Measurements from ENCODE around the gene ETS2. TPM values are rescaled to one million over a fixed set of nuclear protein-coding genes. Genes with fewer than 3 reads are reported as not detected.

ETS2 gene
- total and polyA plus RNA-seq, 2 of the 8 experiments (the other 6 are each of a cell fraction or from before 2014, with no cell fraction given), result 11.0 to 45.1 TPM

- Histone ChIP-seq H3K4me3 (ENCODE audit: extremely low read depth in 1 of 4, insufficient read depth in 2 of 4, low read depth in 3 of 4, low read length in 4 of 4) (no peak overlapping the region), H3K9me3 (ENCODE audit: insufficient read depth in 2 of 2, low read depth in 1 of 2, low read length in 1 of 2) (no peaks in the 10 kb centered on the region), H2BK20ac (ENCODE audit: low read length) (no peak overlapping the region), H3K18ac (ENCODE audit: extremely low read depth, low read length) (no peak overlapping the region), H4K5ac (ENCODE audit: insufficient read length, low read depth, low read length) (no peak overlapping the region), H2AK5ac (ENCODE audit: low read depth, low read length) (no peak overlapping the region), H4K8ac (ENCODE audit: extremely low read depth, insufficient read depth, low read length) (no peak overlapping the region), H3K9ac (replicated peaks in 1 of 4; ENCODE audit: extremely low read depth in 1 of 4, low read depth in 3 of 4, low read length in 3 of 4) (no peak overlapping the region), H3K4me1 (replicated peaks in 1 of 4; ENCODE audit: control insufficient read depth in 3 of 4, insufficient read depth in 4 of 4, low read length in 3 of 4) (0 out of 7 replicates have a peak, but pooled peaks cover 0 to 2% (median 0%) of the 10 kb centered on the region in 4 experiments), H3K23ac (ENCODE audit: insufficient read length) (no peak overlapping the region), H2BK5ac (ENCODE audit: low read depth, low read length) (no peak overlapping the region), H2AFZ (ENCODE audit: low read length) (no peak overlapping the region), H3K56ac (replicated peaks; ENCODE audit: insufficient read length, low read depth, low read length) (no peak overlapping the region), H3K4ac (replicated peaks; ENCODE audit: insufficient read length, low read depth, low read length) (no peak overlapping the region), H4K91ac (replicated peaks; ENCODE audit: insufficient read length, low read length) (no peak overlapping the region), H3K79me2 (ENCODE audit: control insufficient read depth in 1 of 2, insufficient read depth in 2 of 2, low read length in 2 of 2) (no peaks in the 10 kb centered on the region), H4K20me1 (replicated peaks in 1 of 2; ENCODE audit: control insufficient read depth in 1 of 2, insufficient read depth in 2 of 2, low read length in 2 of 2) (no peaks in the 10 kb centered on the region), H3K23me2 (ENCODE audit: low read depth, low read length) (peaks cover 1% of the 10 kb centered on the region; the same call in 1 of the 2 replicates), H3K79me1 (ENCODE audit: low read depth, low read length) (no peaks in the 10 kb centered on the region), H2BK12ac (ENCODE audit: low read depth, low read length) (no peak overlapping the region), H2BK120ac (replicated peaks; ENCODE audit: low read depth, low read length) (no peak overlapping the region), H3K36me3 (ENCODE audit: control insufficient read depth in 2 of 4, insufficient read depth in 4 of 4, low read length in 3 of 4) (no peaks in the 10 kb centered on the region), H3K4me2 (ENCODE audit: insufficient read depth in 1 of 2, low read depth in 2 of 2, low read length in 2 of 2) (no peak overlapping the region), H3K14ac (ENCODE audit: insufficient read length) (no peak overlapping the region), H3K27ac (ENCODE audit: low read depth, low read length) (no peak overlapping the region), H3K27me3 (replicated peaks in 1 of 4; ENCODE audit: control insufficient read depth in 3 of 4, extremely low read depth in 1 of 4, insufficient read depth in 3 of 4, low read length in 3 of 4) (peaks cover 0 to 3% (median under 1%) of the 10 kb centered on the region in 4 experiments; a peak in 2 of 7 replicates), H2BK15ac (ENCODE audit: low read length) (no peak overlapping the region)
- ChIA-PET CTCF (ENCODE audit: partially characterized antibody) (interaction anchor here (0.7 kb wide), 1 partner anchor 13 kb away, joined by 3 read pairs; no protein-coding TSS in a partner anchor), POLR2A (ENCODE audit: partially characterized antibody) (interaction anchor here (1.4 kb wide), 1 partner anchor 12 kb away, joined by 4 read pairs; no protein-coding TSS in a partner anchor)
- FAIRE-seq, result no peak
- no peak for DNase-seq (ENCODE audit: low read depth in 1 of 2, low spot score in 2 of 2)
- 95% methylated on average over 5 of the region's 5 CpGs; no CpG with 5 or more reads in 1 of the 2 experiments for WGBS, 2 experiments (ENCODE audit: extremely low coverage in 1 of 2, insufficient coverage in 1 of 2, insufficient read length in 1 of 2, insufficient replicate concordance in 2 of 2, low coverage in 1 of 2, low lambda C conversion rate in 2 of 2, missing lambda C conversion rate in 1 of 2)
- TF ChIP-seq ZNF274 (IDR thresholded peaks at IDR 0.05; ENCODE audit: borderline replicate concordance, extremely low read depth, low read length) (no peak), SRF (IDR thresholded peaks at IDR 0.05; ENCODE audit: low read depth, low read length) (no peak), SP1 (IDR thresholded peaks at IDR 0.05; ENCODE audit: low read depth, low read length) (no peak), BACH1 (IDR thresholded peaks at IDR 0.05; ENCODE audit: low read length) (no peak), PHF8 (conservative IDR thresholded peaks at IDR 0.05; ENCODE audit: low read depth, low read length) (no peak), TCF12 (IDR thresholded peaks at IDR 0.05; ENCODE audit: low read depth, low read length) (no peak), TEAD4 (IDR thresholded peaks at IDR 0.05; ENCODE audit: low read depth, low read length) (no peak), SIRT6 (IDR thresholded peaks at IDR 0.05; ENCODE audit: low read length) (no peak), SIN3A (conservative IDR thresholded peaks at IDR 0.05 in 1 of 2, IDR thresholded peaks at IDR 0.05 in 1 of 2; ENCODE audit: low read depth in 1 of 2, low read length in 2 of 2) (no peak), CTBP2 (IDR thresholded peaks at IDR 0.05; ENCODE audit: borderline replicate concordance, insufficient read depth, insufficient read length, low read length) (no peak)
Measured at GRCh38 chr21:38758501-38759214, 47.1 kb upstream of the ETS2 start.
